Measurements from ENCODE around the gene OXNAD1. TPM values are rescaled to one million over a fixed set of nuclear protein-coding genes. Genes with fewer than 3 reads are reported as not detected.

OXNAD1 gene
- total RNA-seq, 1 experiment from 2014 or later: 27.6 TPM

DNA sequence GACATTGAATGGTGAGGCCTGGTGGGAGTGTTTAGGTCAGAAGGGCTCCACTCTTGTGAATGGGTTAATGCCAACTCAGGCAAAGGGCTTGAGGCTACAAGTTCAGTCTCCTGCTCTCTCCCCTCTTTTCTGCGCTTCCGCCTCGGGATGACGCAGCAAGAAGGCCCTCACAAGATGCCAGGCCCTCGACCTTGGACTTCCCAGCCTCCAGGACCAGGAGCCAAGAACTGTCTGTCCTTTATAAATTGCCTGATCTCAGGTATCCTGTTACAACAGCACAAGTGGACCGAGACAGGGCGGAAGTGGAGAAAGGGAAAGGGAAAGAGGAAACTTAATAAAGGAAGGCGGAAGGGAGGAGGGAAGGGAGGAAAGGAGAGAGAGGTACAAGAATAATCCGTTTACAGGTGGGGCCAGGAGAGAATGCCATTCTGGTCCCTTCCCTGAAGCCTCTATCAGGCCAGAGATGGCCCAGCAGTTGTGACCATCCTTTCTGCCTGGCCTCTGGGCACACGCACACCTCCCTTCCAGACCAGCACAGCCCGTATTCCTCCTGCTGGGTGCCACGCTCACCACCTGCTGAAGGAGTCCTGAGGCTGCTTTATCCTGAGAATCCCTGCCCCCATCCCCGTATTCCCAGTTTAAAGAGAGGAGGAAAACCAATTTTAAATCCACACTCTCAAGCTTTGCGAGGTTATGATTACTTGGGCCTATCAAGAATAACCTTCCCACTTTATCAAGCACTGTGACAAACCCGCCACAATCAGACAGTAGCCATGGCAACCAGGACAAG is 64.2 kb downstream of the OXNAD1 start:
- no TSS peak for BruUV-seq (replicated peaks)
- Mint-ChIP-seq H3K27ac (ENCODE audit: low read depth, unreplicated experiment) (no peak overlapping the region), H3K4me3 (ENCODE audit: unreplicated experiment) (no peak overlapping the region), H3K9me3 (ENCODE audit: unreplicated experiment) (peaks cover 19% of the 10 kb centered on the region), H3K36me3 (ENCODE audit: insufficient read depth, unreplicated experiment) (peaks cover 4% of the 10 kb centered on the region), H3K27me3 (ENCODE audit: insufficient read depth, unreplicated experiment) (no peaks in the 10 kb centered on the region), H3K4me1 (ENCODE audit: insufficient read depth, unreplicated experiment) (no peaks in the 10 kb centered on the region)
- CTCF ChIA-PET: interaction anchor here (1.2 to 2.6 kb wide), 2 partner anchors 9 to 272 kb away, joined by 3 to 7 read pairs; no protein-coding TSS in a partner anchor
- intact Hi-C loops (cut with micrococcal nuclease): no loop called here
- TF ChIP-seq, protein P1, sequence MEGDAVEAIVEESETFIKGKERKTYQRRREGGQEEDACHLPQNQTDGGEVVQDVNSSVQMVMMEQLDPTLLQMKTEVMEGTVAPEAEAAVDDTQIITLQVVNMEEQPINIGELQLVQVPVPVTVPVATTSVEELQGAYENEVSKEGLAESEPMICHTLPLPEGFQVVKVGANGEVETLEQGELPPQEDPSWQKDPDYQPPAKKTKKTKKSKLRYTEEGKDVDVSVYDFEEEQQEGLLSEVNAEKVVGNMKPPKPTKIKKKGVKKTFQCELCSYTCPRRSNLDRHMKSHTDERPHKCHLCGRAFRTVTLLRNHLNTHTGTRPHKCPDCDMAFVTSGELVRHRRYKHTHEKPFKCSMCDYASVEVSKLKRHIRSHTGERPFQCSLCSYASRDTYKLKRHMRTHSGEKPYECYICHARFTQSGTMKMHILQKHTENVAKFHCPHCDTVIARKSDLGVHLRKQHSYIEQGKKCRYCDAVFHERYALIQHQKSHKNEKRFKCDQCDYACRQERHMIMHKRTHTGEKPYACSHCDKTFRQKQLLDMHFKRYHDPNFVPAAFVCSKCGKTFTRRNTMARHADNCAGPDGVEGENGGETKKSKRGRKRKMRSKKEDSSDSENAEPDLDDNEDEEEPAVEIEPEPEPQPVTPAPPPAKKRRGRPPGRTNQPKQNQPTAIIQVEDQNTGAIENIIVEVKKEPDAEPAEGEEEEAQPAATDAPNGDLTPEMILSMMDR (IDR thresholded peaks at IDR 0.05; ENCODE audit: unreplicated experiment): no peak
- POLR2A ChIA-PET: no interaction called here
- no peak for DNase-seq (ENCODE audit: unreplicated experiment)

DNA sequence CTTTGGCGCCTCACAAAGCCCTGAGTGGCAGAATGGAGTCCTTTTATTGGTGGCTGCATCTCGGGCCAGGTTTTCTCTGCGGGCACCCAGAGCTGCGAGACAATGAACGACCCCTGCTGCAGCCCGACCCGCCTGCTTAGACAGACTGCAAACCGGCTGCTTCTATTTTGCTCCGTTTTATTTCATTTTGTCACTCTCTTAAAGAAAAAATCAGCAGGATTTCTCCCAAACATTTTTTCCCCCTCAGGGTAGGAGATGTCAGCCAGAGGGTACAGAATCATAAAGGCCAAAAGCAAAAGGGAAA is 64.8 kb downstream of the OXNAD1 start:
- no TSS peak for BruUV-seq (replicated peaks)
- intact Hi-C loops (cut with micrococcal nuclease): no loop called here
- no peaks in the 10 kb centered on the region for H3K27me3 Mint-ChIP-seq (ENCODE audit: insufficient read depth, unreplicated experiment)
- no peak for DNase-seq (ENCODE audit: unreplicated experiment)
- TF ChIP-seq, protein P1 (IDR thresholded peaks at IDR 0.05; ENCODE audit: unreplicated experiment): no peak
- H3K4me1 Mint-ChIP-seq (ENCODE audit: insufficient read depth, unreplicated experiment): no peaks in the 10 kb centered on the region
- CTCF ChIA-PET: interaction anchor here (1.2 to 2.6 kb wide), 2 partner anchors 10 to 272 kb away, joined by 3 to 7 read pairs; no protein-coding TSS in a partner anchor
- H3K4me3 Mint-ChIP-seq (ENCODE audit: unreplicated experiment): no peak overlapping the region
- peaks cover 10% of the 10 kb centered on the region for H3K36me3 Mint-ChIP-seq (ENCODE audit: insufficient read depth, unreplicated experiment)
- peaks cover 19% of the 10 kb centered on the region for H3K9me3 Mint-ChIP-seq (ENCODE audit: unreplicated experiment)
- POLR2A ChIA-PET: no interaction called here
- no peak overlapping the region for H3K27ac Mint-ChIP-seq (ENCODE audit: low read depth, unreplicated experiment)

DNA sequence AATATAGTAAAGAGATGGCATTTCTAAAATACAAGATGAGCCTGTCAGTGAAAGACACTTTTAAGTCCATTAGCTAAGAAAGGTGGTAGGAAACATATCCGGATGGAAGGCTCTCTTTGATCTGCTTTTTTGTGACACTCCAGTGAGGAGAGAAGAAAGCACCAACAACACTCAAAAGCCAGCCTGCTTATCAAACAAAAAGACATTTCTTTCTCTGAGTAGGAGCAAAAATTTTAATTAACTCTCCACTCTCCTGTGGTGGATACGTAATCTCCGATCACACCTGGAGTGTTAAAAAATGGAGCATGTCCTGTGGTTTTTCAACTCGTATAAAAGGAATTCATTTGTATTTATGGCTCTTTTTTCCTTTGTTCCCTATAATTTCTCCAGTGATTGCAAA is 65.3 kb downstream of the OXNAD1 start:
- no peaks in the 10 kb centered on the region for H3K27me3 Mint-ChIP-seq (ENCODE audit: insufficient read depth, unreplicated experiment)
- ChIA-PET POLR2A (no interaction called here), CTCF (interaction anchor here (1.2 to 2.6 kb wide), 2 partner anchors 10 to 271 kb away, joined by 3 to 7 read pairs; no protein-coding TSS in a partner anchor)
- no TSS peak for BruUV-seq (replicated peaks)
- no peak overlapping the region for H3K27ac Mint-ChIP-seq (ENCODE audit: low read depth, unreplicated experiment)
- DNase-seq (ENCODE audit: unreplicated experiment): no peak
- intact Hi-C loops (cut with micrococcal nuclease): no loop called here
- no peak overlapping the region for H3K4me3 Mint-ChIP-seq (ENCODE audit: unreplicated experiment)
- H3K4me1 Mint-ChIP-seq (ENCODE audit: insufficient read depth, unreplicated experiment): no peaks in the 10 kb centered on the region
- TF ChIP-seq, protein P1 (IDR thresholded peaks at IDR 0.05; ENCODE audit: unreplicated experiment): no peak
- H3K36me3 Mint-ChIP-seq (ENCODE audit: insufficient read depth, unreplicated experiment): peaks cover 15% of the 10 kb centered on the region
- peaks cover 19% of the 10 kb centered on the region for H3K9me3 Mint-ChIP-seq (ENCODE audit: unreplicated experiment)

DNA sequence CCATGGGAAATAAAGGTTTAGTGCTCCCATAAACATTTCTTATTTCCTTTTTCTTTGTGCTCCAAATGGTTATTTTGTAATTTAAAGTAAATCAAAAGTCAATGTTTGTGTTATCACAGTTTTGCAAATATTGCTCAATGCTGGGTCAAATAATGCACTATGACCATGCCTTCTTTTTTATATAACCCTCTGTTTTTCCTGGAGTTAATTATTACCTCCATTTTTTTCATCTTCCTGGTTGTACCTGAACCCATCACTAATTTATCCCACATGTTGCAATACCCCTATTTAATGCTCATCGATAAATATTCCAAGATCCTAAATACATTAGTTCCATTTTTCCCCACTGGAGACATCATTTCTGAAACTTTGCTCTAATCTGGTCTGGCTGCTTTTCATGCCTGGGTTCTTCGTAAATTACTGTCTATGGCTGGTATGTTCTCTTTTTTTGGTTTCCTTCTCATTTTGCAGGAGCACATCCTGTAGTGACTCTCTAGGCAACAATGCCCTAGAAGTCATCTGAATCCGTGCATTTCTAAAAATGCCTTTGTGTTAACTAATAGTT is 66.4 kb downstream of the OXNAD1 start:
- POLR2A ChIA-PET: no interaction called here
- H3K27me3 Mint-ChIP-seq (ENCODE audit: insufficient read depth, unreplicated experiment): no peaks in the 10 kb centered on the region
- CTCF ChIA-PET: no interaction called here
- H3K4me1 Mint-ChIP-seq (ENCODE audit: insufficient read depth, unreplicated experiment): no peaks in the 10 kb centered on the region
- H3K9me3 Mint-ChIP-seq (ENCODE audit: unreplicated experiment): peaks cover 19% of the 10 kb centered on the region
- no peak overlapping the region for H3K27ac Mint-ChIP-seq (ENCODE audit: low read depth, unreplicated experiment)
- DNase-seq (ENCODE audit: unreplicated experiment): no peak
- no peak overlapping the region for H3K4me3 Mint-ChIP-seq (ENCODE audit: unreplicated experiment)
- intact Hi-C loops (cut with micrococcal nuclease): no loop called here
- no TSS peak for BruUV-seq (replicated peaks)
- H3K36me3 Mint-ChIP-seq (ENCODE audit: insufficient read depth, unreplicated experiment): peaks cover 19% of the 10 kb centered on the region
- TF ChIP-seq, protein P1 (IDR thresholded peaks at IDR 0.05; ENCODE audit: unreplicated experiment): no peak

Data from MCF 10A (cell line).